Epithelial cell of proximal tubule (primary cell): ENCODE data around the gene TPRN. TPM values are rescaled to one million over a fixed set of nuclear protein-coding genes. Genes with fewer than 3 reads are reported as not detected.

Source experiments
- DNase-seq: peaks from one replicate; pipeline ENCODE4 v3.0.0-alpha.2; 2011; ENCODE audit warnings: low read depth
- H3K4me3 ChIP-seq: 2 replicates; pipeline ENCODE4 v1.5.1; 2011; ENCODE audit warnings: low read depth, mild to moderate bottlenecking, low read length
- CTCF ChIP-seq: conservative IDR thresholded peaks from 2 replicates; pipeline ENCODE4 v1.5.1; 2012; ENCODE audit warnings: low read depth, mild to moderate bottlenecking, low read length
- total RNA-seq: library from RNA; depleted of rRNA; stranded (reverse); fragments of >200 nt; gene quantifications from 2 replicates; pipeline ENCODE4 v1.2.3, GENCODE V29; 2015

The TPRN gene
- total RNA-seq, 1 donor from 2014 or later: 10.5 TPM

DNA sequence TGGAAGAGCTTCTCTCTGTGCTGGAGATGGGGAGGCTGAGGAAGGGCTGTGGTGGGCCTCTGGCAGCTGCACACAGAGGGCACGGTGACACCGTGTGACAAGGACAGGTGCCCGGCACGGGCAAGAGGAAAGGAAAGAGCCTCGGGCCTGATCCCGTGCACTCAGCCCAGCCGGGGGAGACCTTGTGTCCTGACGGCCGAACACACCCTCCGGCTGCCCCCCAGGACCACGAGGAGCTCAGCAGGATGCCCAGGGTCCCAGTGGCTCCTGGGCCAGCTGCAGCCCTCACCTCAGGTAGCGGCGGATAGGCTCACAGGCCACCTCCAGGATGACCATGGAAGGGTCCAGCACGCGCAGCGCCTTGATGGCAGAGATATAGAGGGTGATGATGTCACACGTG is 17.7 kb downstream of the TPRN start:
- TF ChIP-seq CTCF: no peak
- DNase-seq: no peak
- H3K4me3 ChIP-seq: no peak overlapping the region

- no peak overlapping the region for H3K4me3 ChIP-seq
- no peak for DNase-seq
- TF ChIP-seq CTCF: no peak
Measured at GRCh38 chr9:137181680-137182079, 18.9 kb downstream of the TPRN start.

GRCh38 chr9:137180491-137180890 is 20.1 kb downstream of the TPRN start:
- H3K4me3 ChIP-seq: no peak overlapping the region
- TF ChIP-seq CTCF: no peak
- DNase-seq: no peak

DNA sequence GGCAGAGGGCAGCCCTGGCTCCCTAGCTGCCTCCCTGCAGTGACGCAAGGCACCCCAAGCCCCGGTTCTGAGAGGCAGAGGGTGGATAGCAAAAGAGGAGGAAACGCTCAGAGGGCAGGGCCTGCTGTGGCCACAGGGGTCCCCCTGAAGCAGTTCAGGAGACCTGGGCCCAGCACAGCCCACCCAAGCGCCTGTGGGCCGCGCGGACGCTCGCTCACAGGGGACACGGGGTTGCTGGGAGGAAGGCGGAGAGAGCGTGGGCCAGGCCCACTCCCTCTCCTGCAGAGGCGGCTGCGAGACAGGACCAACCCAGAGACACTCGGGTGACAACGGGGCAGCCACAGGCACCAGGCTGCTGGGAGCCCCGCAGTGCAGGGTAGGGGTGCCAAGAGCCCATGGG is 20.8 kb downstream of the TPRN start:
- no peak overlapping the region for H3K4me3 ChIP-seq
- no peak for TF ChIP-seq CTCF
- no peak for DNase-seq

GRCh38 chr9:137178939-137179630 is 21.5 kb downstream of the TPRN start:
- no peak overlapping the region for H3K4me3 ChIP-seq
- no peak for DNase-seq
- TF ChIP-seq CTCF: no peak

DNA sequence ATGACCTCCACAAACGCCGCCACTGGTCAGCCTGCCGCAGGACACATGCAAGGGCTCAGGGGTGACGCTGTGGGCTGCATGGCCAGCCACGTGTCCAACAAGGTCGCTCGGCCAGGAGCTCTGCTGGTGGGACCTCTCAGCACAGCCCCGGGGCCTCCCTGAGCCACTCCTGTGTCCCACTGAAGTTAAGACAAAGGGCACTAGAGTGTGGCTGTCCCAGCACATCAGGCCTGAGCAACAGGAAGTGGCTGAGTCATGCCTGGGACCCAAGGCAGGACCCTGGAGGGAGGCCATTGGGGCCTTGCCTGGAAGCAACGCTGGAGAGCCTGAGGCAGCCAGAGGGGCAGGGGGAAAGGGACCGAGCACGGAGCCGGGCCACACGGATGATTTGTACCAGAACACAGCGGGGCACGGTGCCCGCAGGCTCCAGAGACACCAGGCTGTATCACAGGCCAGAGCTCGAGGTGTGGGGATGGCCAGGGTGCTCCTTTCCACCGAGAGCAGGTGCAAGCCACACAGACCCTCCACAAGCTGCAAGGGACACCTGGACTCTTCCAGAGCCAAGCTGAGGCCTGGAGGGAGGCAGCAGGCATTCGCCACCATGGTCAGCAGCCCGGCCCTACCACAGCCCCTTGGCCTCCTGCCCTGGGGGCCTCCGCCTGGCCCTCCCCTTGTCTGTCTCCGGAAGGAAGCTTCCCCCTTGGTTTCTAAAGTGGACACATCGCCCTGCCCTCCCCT is 22.2 kb downstream of the TPRN start:
- DNase-seq: no peak
- TF ChIP-seq CTCF: no peak
- no peak overlapping the region for H3K4me3 ChIP-seq
